NCI-H524 (cell line): ENCODE data around the gene CCDC86.
A peak's percentile ranks its signal among the peaks of the same experiment; 100 is the strongest.

Experiments used
- DNase-seq, 2 experiments: peaks; one replicate each; lab custom pipeline; 2025; lab: John Stamatoyannopoulos, UW

The CCDC86 gene

GRCh38 chr11:60831501-60832079 is 10.3 kb upstream of the CCDC86 start:
- peak in 1 of 2 experiments; percentile 11 for DNase-seq

GRCh38 chr11:60834742-60835533 is 7.0 kb upstream of the CCDC86 start:
- no peak for DNase-seq

- peak; percentile 23 to 82 for DNase-seq
These were observed 6.4 kb upstream of the CCDC86 start for GRCh38 chr11:60835534-60835846.

GRCh38 chr11:60836866-60837515 is 4.9 kb upstream of the CCDC86 start:
- peak; percentile 39 to 70 for DNase-seq

- DNase-seq: peak in 1 of 2 experiments; percentile 14
These were observed 3.8 kb upstream of the CCDC86 start for GRCh38 chr11:60838132-60838531.

- peak in 1 of 2 experiments; percentile 8 for DNase-seq
These were observed 1.2 kb upstream of the CCDC86 start for GRCh38 chr11:60840470-60841430.

- peak in 1 of 2 experiments; percentile 26 for DNase-seq
These were observed 1.0 kb downstream of the CCDC86 start for GRCh38 chr11:60842668-60843600.

- DNase-seq: no peak
These were observed 2.3 kb downstream of the CCDC86 start for GRCh38 chr11:60844045-60844869.

GRCh38 chr11:60844870-60845221 is 2.9 kb downstream of the CCDC86 start:
- DNase-seq: no peak

GRCh38 chr11:60845338-60845737 is 3.4 kb downstream of the CCDC86 start:
- no peak for DNase-seq

GRCh38 chr11:60847281-60847680 is 5.4 kb downstream of the CCDC86 start:
- no peak for DNase-seq

GRCh38 chr11:60847896-60848295 is 6.0 kb downstream of the CCDC86 start:
- no peak for DNase-seq

GRCh38 chr11:60848714-60849151 is 6.8 kb downstream of the CCDC86 start:
- DNase-seq: no peak

- DNase-seq: no peak
These were observed 8.0 kb downstream of the CCDC86 start for GRCh38 chr11:60849641-60850520.

GRCh38 chr11:60851327-60852104 is 9.6 kb downstream of the CCDC86 start:
- no peak for DNase-seq

GRCh38 chr11:60852117-60852981 is 10.4 kb downstream of the CCDC86 start:
- no peak for DNase-seq
